Esophagus muscularis mucosa (tissue), 4 donors: Measurements from ENCODE around the gene MAGI1.

Experiments
- EP300 ChIP-seq: sonication (generic); formaldehyde crosslinking; IDR thresholded peaks from one replicate; pipeline ENCODE4 v1.6.1; 2017; ENCODE audit warnings: antibody characterized with exemption
- POLR2A ChIP-seq: fragments of 450-650 bp; IDR thresholded peaks from one replicate; pipeline ENCODE4 v1.6.1; 2017; ENCODE audit warnings: antibody characterized with exemption, moderate library complexity, mild to moderate bottlenecking, low read depth
- POLR2AphosphoS5 ChIP-seq, 2 donors: sonication (generic); formaldehyde crosslinking; IDR thresholded peaks; one replicate each; pipeline ENCODE4 v1.6.1; 2017; ENCODE audit warnings: antibody characterized with exemption in 2 of 2
- TF ChIP-seq, protein P1 (sequence below), 3 experiments: fragments of 200-600 bp in 2 of 3; fragments of 450-650 bp in 1 of 3; sonication (generic) in 2 of 3; IDR thresholded peaks; one replicate each; pipeline ENCODE4 v1.5.1; 2017 to 2019; ENCODE audit warnings: antibody characterized with exemption in 3 of 3, mild to moderate bottlenecking in 2 of 3, moderate library complexity in 1 of 3

DNA sequence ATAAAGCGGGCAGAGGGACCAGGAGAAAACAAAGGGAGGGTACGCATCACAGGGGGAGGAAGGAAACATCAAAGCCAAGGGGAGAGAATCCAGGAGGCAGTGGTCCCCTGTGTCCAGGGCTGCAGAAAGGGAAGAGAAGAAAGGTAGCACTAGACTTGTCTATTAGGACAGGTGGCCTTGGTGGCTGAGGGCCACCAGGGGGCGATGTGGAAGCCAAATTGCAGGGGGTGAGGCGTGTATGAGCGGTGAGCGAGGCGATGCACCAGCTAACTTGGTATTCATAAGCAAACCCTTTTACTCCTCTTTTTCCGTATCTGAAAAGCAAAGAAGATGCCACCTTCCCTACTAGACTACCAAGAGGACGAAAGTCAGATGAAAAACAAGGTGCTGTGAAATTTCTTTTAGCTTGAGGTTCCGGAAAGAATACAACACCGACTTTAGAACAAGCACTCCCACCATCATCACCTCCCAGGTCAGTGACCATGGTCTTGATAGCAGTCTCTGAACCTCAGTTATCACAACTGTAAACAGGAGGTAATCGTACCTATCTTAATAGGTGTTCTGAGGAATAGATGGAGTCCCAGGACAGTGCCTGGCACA is 696.5 kb downstream of the MAGI1 start:
- TF ChIP-seq, protein P1, sequence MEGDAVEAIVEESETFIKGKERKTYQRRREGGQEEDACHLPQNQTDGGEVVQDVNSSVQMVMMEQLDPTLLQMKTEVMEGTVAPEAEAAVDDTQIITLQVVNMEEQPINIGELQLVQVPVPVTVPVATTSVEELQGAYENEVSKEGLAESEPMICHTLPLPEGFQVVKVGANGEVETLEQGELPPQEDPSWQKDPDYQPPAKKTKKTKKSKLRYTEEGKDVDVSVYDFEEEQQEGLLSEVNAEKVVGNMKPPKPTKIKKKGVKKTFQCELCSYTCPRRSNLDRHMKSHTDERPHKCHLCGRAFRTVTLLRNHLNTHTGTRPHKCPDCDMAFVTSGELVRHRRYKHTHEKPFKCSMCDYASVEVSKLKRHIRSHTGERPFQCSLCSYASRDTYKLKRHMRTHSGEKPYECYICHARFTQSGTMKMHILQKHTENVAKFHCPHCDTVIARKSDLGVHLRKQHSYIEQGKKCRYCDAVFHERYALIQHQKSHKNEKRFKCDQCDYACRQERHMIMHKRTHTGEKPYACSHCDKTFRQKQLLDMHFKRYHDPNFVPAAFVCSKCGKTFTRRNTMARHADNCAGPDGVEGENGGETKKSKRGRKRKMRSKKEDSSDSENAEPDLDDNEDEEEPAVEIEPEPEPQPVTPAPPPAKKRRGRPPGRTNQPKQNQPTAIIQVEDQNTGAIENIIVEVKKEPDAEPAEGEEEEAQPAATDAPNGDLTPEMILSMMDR (IDR thresholded peaks at IDR 0.05) = peak; percentile 9 to 46 (median 32)
- no peak for TF ChIP-seq POLR2A
- TF ChIP-seq POLR2AphosphoS5 (IDR thresholded peaks at IDR 0.05) = no peak
- no peak for TF ChIP-seq EP300
